ENCODE results near the gene NOL4L.

DNA sequence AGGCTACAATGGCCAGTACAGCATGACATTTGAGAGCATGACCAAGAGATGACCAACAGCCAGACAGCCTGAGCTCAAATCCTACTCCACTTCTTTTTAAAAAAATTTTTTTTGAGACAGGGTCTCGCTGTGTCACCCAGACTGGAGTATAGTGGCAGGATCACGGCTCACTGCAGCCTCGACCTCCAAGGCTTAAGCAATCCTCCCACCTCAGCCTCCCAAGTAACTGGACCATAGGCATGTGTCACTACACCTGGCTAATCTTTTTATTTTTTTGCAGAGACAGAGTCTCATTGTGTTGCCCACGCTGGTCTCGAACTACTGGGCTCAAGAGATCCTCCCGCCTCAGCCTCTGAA is 42.9 kb downstream of the NOL4L start:
- TF ChIP-seq, protein P1, sequence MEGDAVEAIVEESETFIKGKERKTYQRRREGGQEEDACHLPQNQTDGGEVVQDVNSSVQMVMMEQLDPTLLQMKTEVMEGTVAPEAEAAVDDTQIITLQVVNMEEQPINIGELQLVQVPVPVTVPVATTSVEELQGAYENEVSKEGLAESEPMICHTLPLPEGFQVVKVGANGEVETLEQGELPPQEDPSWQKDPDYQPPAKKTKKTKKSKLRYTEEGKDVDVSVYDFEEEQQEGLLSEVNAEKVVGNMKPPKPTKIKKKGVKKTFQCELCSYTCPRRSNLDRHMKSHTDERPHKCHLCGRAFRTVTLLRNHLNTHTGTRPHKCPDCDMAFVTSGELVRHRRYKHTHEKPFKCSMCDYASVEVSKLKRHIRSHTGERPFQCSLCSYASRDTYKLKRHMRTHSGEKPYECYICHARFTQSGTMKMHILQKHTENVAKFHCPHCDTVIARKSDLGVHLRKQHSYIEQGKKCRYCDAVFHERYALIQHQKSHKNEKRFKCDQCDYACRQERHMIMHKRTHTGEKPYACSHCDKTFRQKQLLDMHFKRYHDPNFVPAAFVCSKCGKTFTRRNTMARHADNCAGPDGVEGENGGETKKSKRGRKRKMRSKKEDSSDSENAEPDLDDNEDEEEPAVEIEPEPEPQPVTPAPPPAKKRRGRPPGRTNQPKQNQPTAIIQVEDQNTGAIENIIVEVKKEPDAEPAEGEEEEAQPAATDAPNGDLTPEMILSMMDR (IDR thresholded peaks at IDR 0.05) = no peak
- TF ChIP-seq POLR2A (IDR thresholded peaks at IDR 0.05; ENCODE audit: low read depth) (no peak), EP300 (IDR thresholded peaks at IDR 0.05) (no peak)
